WTC11 (cell line): Measurements from ENCODE around the gene BFSP2.

ENCODE experiments used
- CREM ChIP-seq: sonication (generic); formaldehyde crosslinking; IDR thresholded peaks from 2 replicates; pipeline ENCODE4 v1.8.1; 2022; ENCODE audit warnings: mild to moderate bottlenecking, missing genetic modification reagents, moderate library complexity
- E2F1 ChIP-seq: sonication (generic); formaldehyde crosslinking; IDR thresholded peaks from 2 replicates; pipeline ENCODE4 v1.8.0; 2022; ENCODE audit warnings: mild to moderate bottlenecking, missing genetic modification reagents
- ELF4 ChIP-seq: sonication (generic); formaldehyde crosslinking; IDR thresholded peaks from 2 replicates; pipeline ENCODE4 v1.8.1; 2022; ENCODE audit warnings: low read depth, mild to moderate bottlenecking, moderate library complexity, missing genetic modification reagents
- FOXP4 ChIP-seq: sonication (generic); formaldehyde crosslinking; IDR thresholded peaks from 2 replicates; pipeline ENCODE4 v1.8.0; 2022; ENCODE audit warnings: mild to moderate bottlenecking, missing genetic modification reagents
- MAX ChIP-seq: sonication (generic); formaldehyde crosslinking; IDR thresholded peaks from 2 replicates; pipeline ENCODE4 v1.8.0; 2022; ENCODE audit warnings: mild to moderate bottlenecking, missing genetic modification reagents
- NR2C2 ChIP-seq: sonication (generic); formaldehyde crosslinking; IDR thresholded peaks from 2 replicates; pipeline ENCODE4 v1.8.0; 2022; ENCODE audit warnings: mild to moderate bottlenecking, missing genetic modification reagents
- SP1 ChIP-seq: sonication (generic); formaldehyde crosslinking; conservative IDR thresholded peaks from 2 replicates; pipeline ENCODE4 v1.8.1; 2022; ENCODE audit warnings: missing genetic modification reagents
- ZNF232 ChIP-seq: sonication (generic); formaldehyde crosslinking; IDR thresholded peaks from 2 replicates; pipeline ENCODE4 v1.8.0; 2022; ENCODE audit warnings: mild to moderate bottlenecking, missing genetic modification reagents
- ZNF263 ChIP-seq: sonication (generic); formaldehyde crosslinking; IDR thresholded peaks from 2 replicates; pipeline ENCODE4 v1.8.1; 2022; ENCODE audit warnings: low read depth, mild to moderate bottlenecking, moderate library complexity, missing genetic modification reagents
- TF ChIP-seq, protein P1 (sequence below): fragments of 200-600 bp; IDR thresholded peaks from 2 replicates; pipeline ENCODE4 v1.8.0; 2022; ENCODE audit warnings: antibody characterized with exemption
- TF ChIP-seq, protein P2 (sequence below): sonication (generic); formaldehyde crosslinking; IDR thresholded peaks from 2 replicates; pipeline ENCODE4 v1.8.1; 2023; ENCODE audit warnings: mild to moderate bottlenecking, missing genetic modification reagents, moderate library complexity
- TF ChIP-seq, protein P3 (sequence below): sonication (generic); formaldehyde crosslinking; IDR thresholded peaks from 2 replicates; pipeline ENCODE4 v1.8.1; 2022; ENCODE audit warnings: low read depth, mild to moderate bottlenecking, moderate library complexity, missing genetic modification reagents, borderline replicate concordance

- TF ChIP-seq, protein P1, sequence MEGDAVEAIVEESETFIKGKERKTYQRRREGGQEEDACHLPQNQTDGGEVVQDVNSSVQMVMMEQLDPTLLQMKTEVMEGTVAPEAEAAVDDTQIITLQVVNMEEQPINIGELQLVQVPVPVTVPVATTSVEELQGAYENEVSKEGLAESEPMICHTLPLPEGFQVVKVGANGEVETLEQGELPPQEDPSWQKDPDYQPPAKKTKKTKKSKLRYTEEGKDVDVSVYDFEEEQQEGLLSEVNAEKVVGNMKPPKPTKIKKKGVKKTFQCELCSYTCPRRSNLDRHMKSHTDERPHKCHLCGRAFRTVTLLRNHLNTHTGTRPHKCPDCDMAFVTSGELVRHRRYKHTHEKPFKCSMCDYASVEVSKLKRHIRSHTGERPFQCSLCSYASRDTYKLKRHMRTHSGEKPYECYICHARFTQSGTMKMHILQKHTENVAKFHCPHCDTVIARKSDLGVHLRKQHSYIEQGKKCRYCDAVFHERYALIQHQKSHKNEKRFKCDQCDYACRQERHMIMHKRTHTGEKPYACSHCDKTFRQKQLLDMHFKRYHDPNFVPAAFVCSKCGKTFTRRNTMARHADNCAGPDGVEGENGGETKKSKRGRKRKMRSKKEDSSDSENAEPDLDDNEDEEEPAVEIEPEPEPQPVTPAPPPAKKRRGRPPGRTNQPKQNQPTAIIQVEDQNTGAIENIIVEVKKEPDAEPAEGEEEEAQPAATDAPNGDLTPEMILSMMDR: no peak
- no peak for TF ChIP-seq E2F1 (CRISPR knock-in tag)
- TF ChIP-seq, protein P2, sequence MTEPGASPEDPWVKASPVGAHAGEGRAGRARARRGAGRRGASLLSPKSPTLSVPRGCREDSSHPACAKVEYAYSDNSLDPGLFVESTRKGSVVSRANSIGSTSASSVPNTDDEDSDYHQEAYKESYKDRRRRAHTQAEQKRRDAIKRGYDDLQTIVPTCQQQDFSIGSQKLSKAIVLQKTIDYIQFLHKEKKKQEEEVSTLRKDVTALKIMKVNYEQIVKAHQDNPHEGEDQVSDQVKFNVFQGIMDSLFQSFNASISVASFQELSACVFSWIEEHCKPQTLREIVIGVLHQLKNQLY (CRISPR knock-in tag): no peak
- TF ChIP-seq MAX (CRISPR knock-in tag): no peak
- TF ChIP-seq SP1: no peak
- TF ChIP-seq, protein P3, sequence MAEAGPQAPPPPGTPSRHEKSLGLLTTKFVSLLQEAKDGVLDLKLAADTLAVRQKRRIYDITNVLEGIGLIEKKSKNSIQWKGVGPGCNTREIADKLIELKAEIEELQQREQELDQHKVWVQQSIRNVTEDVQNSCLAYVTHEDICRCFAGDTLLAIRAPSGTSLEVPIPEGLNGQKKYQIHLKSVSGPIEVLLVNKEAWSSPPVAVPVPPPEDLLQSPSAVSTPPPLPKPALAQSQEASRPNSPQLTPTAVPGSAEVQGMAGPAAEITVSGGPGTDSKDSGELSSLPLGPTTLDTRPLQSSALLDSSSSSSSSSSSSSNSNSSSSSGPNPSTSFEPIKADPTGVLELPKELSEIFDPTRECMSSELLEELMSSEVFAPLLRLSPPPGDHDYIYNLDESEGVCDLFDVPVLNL (CRISPR knock-in tag): no peak
- no peak for TF ChIP-seq FOXP4 (CRISPR knock-in tag)
- no peak for TF ChIP-seq ZNF263 (CRISPR knock-in tag)
- no peak for TF ChIP-seq ELF4
- no peak for TF ChIP-seq CREM (CRISPR knock-in tag)
- TF ChIP-seq NR2C2 (CRISPR knock-in tag): no peak
- TF ChIP-seq ZNF232 (CRISPR knock-in tag): no peak
These were observed 53.5 kb downstream of the BFSP2 start for GRCh38 chr3:133453383-133453782.
